Measurements from ENCODE around the gene ZNF714. TPM values are rescaled to one million over a fixed set of nuclear protein-coding genes. Genes with fewer than 3 reads are reported as not detected.
A peak's percentile ranks its signal among the peaks of the same experiment; 100 is the strongest.

Gene ZNF714
- total and polyA plus RNA-seq, 10 of the 15 experiments (the other 5 are each of a cell fraction or from before 2014, with no cell fraction given): 4.9 to 13.2 (median 9.1) TPM

DNA sequence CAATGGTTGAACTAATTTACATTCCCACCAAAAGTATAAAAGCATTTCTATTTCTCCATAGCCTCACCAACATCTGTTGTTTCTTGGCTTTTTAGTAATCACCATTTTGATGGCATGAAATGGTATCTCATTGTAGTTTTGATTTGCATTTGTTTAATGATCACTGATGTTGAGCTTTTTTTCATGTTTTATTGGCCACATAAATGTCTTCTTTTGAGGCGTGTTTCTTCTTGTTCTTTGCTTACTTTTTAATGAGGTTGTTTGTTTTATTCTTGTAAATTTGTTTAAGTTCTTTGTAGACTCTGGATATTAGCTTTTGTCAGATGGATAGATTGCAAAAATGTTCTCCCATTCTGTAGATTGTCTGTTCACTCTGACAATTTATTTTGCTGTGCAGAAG is 28.2 kb downstream of the ZNF714 start:
- Histone ChIP-seq H3K9me3 (replicated peaks; ENCODE audit: control insufficient read depth, insufficient read depth, low read length) (peaks cover 2% of the 10 kb centered on the region; the same call in 1 of the 3 replicates), H3K36me3 (ENCODE audit: control insufficient read depth in 2 of 2, insufficient read depth in 2 of 2, low read length in 1 of 2) (no peaks in the 10 kb centered on the region; a peak in 1 of 4 replicates), H3K9ac (ENCODE audit: control insufficient read depth, insufficient read depth, low read length) (no peak overlapping the region), H3K79me2 (ENCODE audit: control insufficient read depth, insufficient read depth, low read length) (no peaks in the 10 kb centered on the region), H3K27ac (ENCODE audit: control insufficient read depth, insufficient read depth) (no peak overlapping the region), H3K4me1 (ENCODE audit: control insufficient read depth, insufficient read depth, low read length) (no peaks in the 10 kb centered on the region), H3K4me3 (no peak overlapping the region), H2AFZ (ENCODE audit: control insufficient read depth, low read depth, low read length) (no peak overlapping the region), H3K4me2 (ENCODE audit: control insufficient read depth, insufficient read depth) (no peak overlapping the region), H4K20me1 (ENCODE audit: control insufficient read depth, insufficient read depth) (no peaks in the 10 kb centered on the region), H3K27me3 (replicated peaks in 1 of 2; ENCODE audit: control insufficient read depth in 2 of 2, insufficient read depth in 2 of 2, low read length in 1 of 2) (no peaks in the 10 kb centered on the region)
- ChIA-PET RAD21 (ENCODE audit: unreplicated experiment) (no interaction called here), SMC1A (ENCODE audit: uncharacterized antibody, unreplicated experiment) (interaction anchor here (0.6 kb wide), 1 partner anchor 687 kb away, joined by 3 read pairs; no protein-coding TSS in a partner anchor), POLR2A (no interaction called here), CTCF (no interaction called here)
- WGBS (ENCODE audit: insufficient coverage, insufficient replicate concordance, low lambda C conversion rate, missing lambda C conversion rate): 96% methylated on average over 1 of the region's 1 CpG
- BruUV-seq (replicated peaks): no TSS peak
- intact Hi-C loops (cut with micrococcal nuclease; ENCODE audit: unreplicated experiment): no loop called here
- ATAC-seq (no peak), DNase-seq (ENCODE audit: low read depth, low spot score) (no peak), FAIRE-seq (peak; percentile 35)
- in situ Hi-C loops (cut with MboI): no loop called here
- no peak for TF ChIP-seq RFX5 (IDR thresholded peaks at IDR 0.05; ENCODE audit: low read depth, low read length)
- no peak for TF ChIP-seq EZH2 (IDR thresholded peaks at IDR 0.05; ENCODE audit: borderline replicate concordance, control insufficient read depth, low read depth, low read length)
- TF ChIP-seq, protein P1, sequence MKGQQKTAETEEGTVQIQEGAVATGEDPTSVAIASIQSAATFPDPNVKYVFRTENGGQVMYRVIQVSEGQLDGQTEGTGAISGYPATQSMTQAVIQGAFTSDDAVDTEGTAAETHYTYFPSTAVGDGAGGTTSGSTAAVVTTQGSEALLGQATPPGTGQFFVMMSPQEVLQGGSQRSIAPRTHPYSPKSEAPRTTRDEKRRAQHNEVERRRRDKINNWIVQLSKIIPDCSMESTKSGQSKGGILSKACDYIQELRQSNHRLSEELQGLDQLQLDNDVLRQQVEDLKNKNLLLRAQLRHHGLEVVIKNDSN (IDR thresholded peaks at IDR 0.05; ENCODE audit: borderline replicate concordance, extremely low read length, insufficient read depth, low read depth, low read length): no peak
- TF ChIP-seq, protein P2, sequence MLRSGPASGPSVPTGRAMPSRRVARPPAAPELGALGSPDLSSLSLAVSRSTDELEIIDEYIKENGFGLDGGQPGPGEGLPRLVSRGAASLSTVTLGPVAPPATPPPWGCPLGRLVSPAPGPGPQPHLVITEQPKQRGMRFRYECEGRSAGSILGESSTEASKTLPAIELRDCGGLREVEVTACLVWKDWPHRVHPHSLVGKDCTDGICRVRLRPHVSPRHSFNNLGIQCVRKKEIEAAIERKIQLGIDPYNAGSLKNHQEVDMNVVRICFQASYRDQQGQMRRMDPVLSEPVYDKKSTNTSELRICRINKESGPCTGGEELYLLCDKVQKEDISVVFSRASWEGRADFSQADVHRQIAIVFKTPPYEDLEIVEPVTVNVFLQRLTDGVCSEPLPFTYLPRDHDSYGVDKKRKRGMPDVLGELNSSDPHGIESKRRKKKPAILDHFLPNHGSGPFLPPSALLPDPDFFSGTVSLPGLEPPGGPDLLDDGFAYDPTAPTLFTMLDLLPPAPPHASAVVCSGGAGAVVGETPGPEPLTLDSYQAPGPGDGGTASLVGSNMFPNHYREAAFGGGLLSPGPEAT (IDR thresholded peaks at IDR 0.05; ENCODE audit: low read depth): no peak
- TF ChIP-seq NR2C2 (IDR thresholded peaks at IDR 0.05; ENCODE audit: borderline replicate concordance, control insufficient read depth, insufficient read length, low read depth): no peak
- no peak for TF ChIP-seq NR2C1 (IDR thresholded peaks at IDR 0.05)
- TF ChIP-seq, protein P3, sequence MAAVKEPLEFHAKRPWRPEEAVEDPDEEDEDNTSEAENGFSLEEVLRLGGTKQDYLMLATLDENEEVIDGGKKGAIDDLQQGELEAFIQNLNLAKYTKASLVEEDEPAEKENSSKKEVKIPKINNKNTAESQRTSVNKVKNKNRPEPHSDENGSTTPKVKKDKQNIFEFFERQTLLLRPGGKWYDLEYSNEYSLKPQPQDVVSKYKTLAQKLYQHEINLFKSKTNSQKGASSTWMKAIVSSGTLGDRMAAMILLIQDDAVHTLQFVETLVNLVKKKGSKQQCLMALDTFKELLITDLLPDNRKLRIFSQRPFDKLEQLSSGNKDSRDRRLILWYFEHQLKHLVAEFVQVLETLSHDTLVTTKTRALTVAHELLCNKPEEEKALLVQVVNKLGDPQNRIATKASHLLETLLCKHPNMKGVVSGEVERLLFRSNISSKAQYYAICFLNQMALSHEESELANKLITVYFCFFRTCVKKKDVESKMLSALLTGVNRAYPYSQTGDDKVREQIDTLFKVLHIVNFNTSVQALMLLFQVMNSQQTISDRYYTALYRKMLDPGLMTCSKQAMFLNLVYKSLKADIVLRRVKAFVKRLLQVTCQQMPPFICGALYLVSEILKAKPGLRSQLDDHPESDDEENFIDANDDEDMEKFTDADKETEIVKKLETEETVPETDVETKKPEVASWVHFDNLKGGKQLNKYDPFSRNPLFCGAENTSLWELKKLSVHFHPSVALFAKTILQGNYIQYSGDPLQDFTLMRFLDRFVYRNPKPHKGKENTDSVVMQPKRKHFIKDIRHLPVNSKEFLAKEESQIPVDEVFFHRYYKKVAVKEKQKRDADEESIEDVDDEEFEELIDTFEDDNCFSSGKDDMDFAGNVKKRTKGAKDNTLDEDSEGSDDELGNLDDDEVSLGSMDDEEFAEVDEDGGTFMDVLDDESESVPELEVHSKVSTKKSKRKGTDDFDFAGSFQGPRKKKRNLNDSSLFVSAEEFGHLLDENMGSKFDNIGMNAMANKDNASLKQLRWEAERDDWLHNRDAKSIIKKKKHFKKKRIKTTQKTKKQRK (IDR thresholded peaks at IDR 0.05; ENCODE audit: low read depth, low read length): no peak
- TF ChIP-seq TBL1XR1 (IDR thresholded peaks at IDR 0.05; ENCODE audit: low read depth, low read length): no peak
- no peak for TF ChIP-seq FOS (IDR thresholded peaks at IDR 0.05; ENCODE audit: borderline replicate concordance, extremely low read depth, insufficient read length)
- TF ChIP-seq BCL11A (IDR thresholded peaks at IDR 0.05; ENCODE audit: low read depth, low read length): no peak
- TF ChIP-seq CHD4 (IDR thresholded peaks at IDR 0.05): no peak
- TF ChIP-seq SMARCA5 (IDR thresholded peaks at IDR 0.05): no peak
- no peak for TF ChIP-seq RUNX3 (IDR thresholded peaks at IDR 0.05; ENCODE audit: low read length)
- no peak for TF ChIP-seq TAF1 (IDR thresholded peaks at IDR 0.05; ENCODE audit: borderline replicate concordance, low read depth, low read length)
- TF ChIP-seq SMAD1 (IDR thresholded peaks at IDR 0.05; ENCODE audit: low read depth, partially characterized antibody): no peak
- TF ChIP-seq SRF (IDR thresholded peaks at IDR 0.05; ENCODE audit: low read depth in 2 of 2, low read length in 2 of 2): no peak
